HEK293 (cell line): ENCODE results near the gene ATP6V1A.

Experiments
- CTCF ChIA-PET: fragments of 350-600 bp; formaldehyde crosslinking; extraction: SDS; loops from one replicate; lab custom pipeline; 2021; ENCODE audit warnings: antibody characterized with exemption; lab: Yijun Ruan, JAX
- POLR2A ChIA-PET: fragments of 300-600 bp; formaldehyde crosslinking; extraction: SDS; loops from one replicate; lab custom pipeline; 2020; ENCODE audit warnings: antibody characterized with exemption, inconsistent platforms; lab: Yijun Ruan, JAX
- H3K27ac ChIP-seq: fragments of 200-500 bp; sonication (Bioruptor generic); 2 replicates; pipeline ENCODE4 v1.5.1; 2014; ENCODE audit warnings: low read depth, low read length, control low read depth, inconsistent platforms; ENCODE audit errors: extremely low read depth
- H3K36me3 ChIP-seq, 2 experiments: fragments of 200-500 bp in 1 of 2; sonication (Bioruptor generic) in 1 of 2; 1 replicate in 1 of 2; 2 replicates in 1 of 2; pipeline ENCODE4 v1.5.1; 2014 to 2017; ENCODE audit warnings: inconsistent platforms in 2 of 2, low read length in 2 of 2; ENCODE audit not compliant: control insufficient read depth in 2 of 2, insufficient read depth in 1 of 2
- H3K4me1 ChIP-seq: fragments of 200-500 bp; sonication (Bioruptor generic); 2 replicates; pipeline ENCODE4 v1.5.1; 2014; ENCODE audit warnings: mild to moderate bottlenecking, low read length, inconsistent platforms; ENCODE audit not compliant: control insufficient read depth, insufficient read depth
- H3K4me3 ChIP-seq: 2 replicates; pipeline ENCODE4 v1.5.1; 2011; ENCODE audit warnings: low read depth, mild to moderate bottlenecking, control low read depth, low read length, moderate library complexity
- H3K9me3 ChIP-seq: fragments of 200-500 bp; sonication (Bioruptor generic); 2 replicates; pipeline ENCODE4 v1.5.1; 2014; ENCODE audit warnings: low read depth, low read length, inconsistent platforms; ENCODE audit not compliant: control insufficient read depth, insufficient read depth
- GLI2 ChIP-seq: fragments of 450-650 bp; formaldehyde crosslinking; IDR thresholded peaks from 2 replicates; pipeline ENCODE4; 2017; ENCODE audit warnings: missing biosample characterization, missing genetic modification characterization, low read depth, borderline replicate concordance
- IKZF3 ChIP-seq: fragments of 450-650 bp; IDR thresholded peaks from 2 replicates; pipeline ENCODE4 v1.5.0; 2018; ENCODE audit warnings: missing biosample characterization, mild to moderate bottlenecking, missing genetic modification characterization, moderate library complexity
- MYNN ChIP-seq: fragments of 450-650 bp; formaldehyde crosslinking; IDR thresholded peaks from 2 replicates; pipeline ENCODE4 v1.5.1; 2016; ENCODE audit warnings: missing biosample characterization, missing genetic modification characterization, borderline replicate concordance
- MZF1 ChIP-seq: fragments of 450-650 bp; formaldehyde crosslinking; IDR thresholded peaks from 2 replicates; pipeline ENCODE4 v1.5.1; 2017; ENCODE audit warnings: missing biosample characterization, missing genetic modification characterization, borderline replicate concordance
- SP2 ChIP-seq: fragments of 450-650 bp; formaldehyde crosslinking; IDR thresholded peaks from 2 replicates; pipeline ENCODE4 v1.5.1; 2016; ENCODE audit warnings: missing biosample characterization, missing genetic modification characterization
- SP3 ChIP-seq: fragments of 450-650 bp; formaldehyde crosslinking; IDR thresholded peaks from 2 replicates; pipeline ENCODE4 v1.5.1; 2016; ENCODE audit warnings: missing biosample characterization, missing genetic modification characterization
- SP7 ChIP-seq: fragments of 450-650 bp; formaldehyde crosslinking; IDR thresholded peaks from 2 replicates; pipeline ENCODE4 v1.5.1; 2016; ENCODE audit warnings: missing biosample characterization, missing genetic modification characterization
- YY1 ChIP-seq: fragments of 450-650 bp; formaldehyde crosslinking; IDR thresholded peaks from 2 replicates; pipeline ENCODE4 v1.5.1; 2018; ENCODE audit warnings: missing biosample characterization, missing genetic modification characterization
- ZBTB48 ChIP-seq: fragments of 450-650 bp; formaldehyde crosslinking; IDR thresholded peaks from 2 replicates; pipeline ENCODE4 v1.5.1; 2016; ENCODE audit warnings: missing biosample characterization, missing genetic modification characterization
- ZEB2 ChIP-seq: fragments of 450-650 bp; formaldehyde crosslinking; IDR thresholded peaks from 2 replicates; pipeline ENCODE4 v1.5.1; 2016; ENCODE audit warnings: missing biosample characterization, missing genetic modification characterization
- ZFP37 ChIP-seq: fragments of 450-650 bp; formaldehyde crosslinking; IDR thresholded peaks from 2 replicates; pipeline ENCODE4 v1.5.1; 2016; ENCODE audit warnings: missing biosample characterization, missing genetic modification characterization
- ZNF146 ChIP-seq: fragments of 450-650 bp; formaldehyde crosslinking; IDR thresholded peaks from 2 replicates; pipeline ENCODE4 v1.5.1; 2016; ENCODE audit warnings: missing biosample characterization, missing genetic modification characterization
- ZNF24 ChIP-seq: fragments of 450-650 bp; formaldehyde crosslinking; IDR thresholded peaks from 2 replicates; pipeline ENCODE4 v1.5.1; 2016; ENCODE audit warnings: missing biosample characterization, missing genetic modification characterization
- ZNF324 ChIP-seq: fragments of 450-650 bp; formaldehyde crosslinking; IDR thresholded peaks from 2 replicates; pipeline ENCODE4 v1.5.1; 2016; ENCODE audit warnings: missing biosample characterization, missing genetic modification characterization
- ZNF335 ChIP-seq: fragments of 450-650 bp; formaldehyde crosslinking; conservative IDR thresholded peaks from 2 replicates; pipeline ENCODE4 v1.5.1; 2016; ENCODE audit warnings: missing biosample characterization, missing genetic modification characterization
- ZNF341 ChIP-seq: fragments of 450-650 bp; formaldehyde crosslinking; IDR thresholded peaks from 2 replicates; pipeline ENCODE4; 2016; ENCODE audit warnings: low read depth, missing biosample characterization, missing genetic modification characterization
- ZNF366 ChIP-seq: fragments of 450-650 bp; formaldehyde crosslinking; conservative IDR thresholded peaks from 2 replicates; pipeline ENCODE4 v1.5.1; 2016; ENCODE audit warnings: missing biosample characterization, missing genetic modification characterization
- ZNF391 ChIP-seq: fragments of 450-650 bp; formaldehyde crosslinking; IDR thresholded peaks from 2 replicates; pipeline ENCODE4 v1.5.1; 2016; ENCODE audit warnings: low read depth, missing biosample characterization, missing genetic modification characterization, borderline replicate concordance
- ZNF394 ChIP-seq: fragments of 450-650 bp; formaldehyde crosslinking; IDR thresholded peaks from 2 replicates; pipeline ENCODE4 v1.5.1; 2016; ENCODE audit warnings: missing biosample characterization, missing genetic modification characterization, mild to moderate bottlenecking, moderate library complexity, borderline replicate concordance
- ZNF398 ChIP-seq: fragments of 450-650 bp; formaldehyde crosslinking; IDR thresholded peaks from 2 replicates; pipeline ENCODE4 v1.5.1; 2017; ENCODE audit warnings: missing biosample characterization, missing genetic modification characterization
- ZNF561 ChIP-seq: fragments of 450-650 bp; IDR thresholded peaks from 2 replicates; pipeline ENCODE4 v1.5.1; 2018; ENCODE audit warnings: missing biosample characterization, missing genetic modification characterization, borderline replicate concordance
- ZNF629 ChIP-seq: fragments of 450-650 bp; formaldehyde crosslinking; IDR thresholded peaks from 2 replicates; pipeline ENCODE4 v1.5.1; 2017; ENCODE audit warnings: missing biosample characterization, missing genetic modification characterization
- ZNF660 ChIP-seq: fragments of 450-650 bp; IDR thresholded peaks from 2 replicates; pipeline ENCODE4 v1.5.1; 2018; ENCODE audit warnings: missing biosample characterization, mild to moderate bottlenecking, missing genetic modification characterization
- TF ChIP-seq, protein P1 (sequence below): fragments of 450-650 bp; formaldehyde crosslinking; IDR thresholded peaks from 2 replicates; pipeline ENCODE4 v1.5.1; 2016; ENCODE audit warnings: missing biosample characterization, missing genetic modification characterization
- TF ChIP-seq, protein P2 (sequence below): fragments of 450-650 bp; formaldehyde crosslinking; IDR thresholded peaks from 2 replicates; pipeline ENCODE4 v1.5.1; 2016; ENCODE audit warnings: missing biosample characterization, missing genetic modification characterization, low read depth
- TF ChIP-seq, protein P3 (sequence below): fragments of 450-650 bp; formaldehyde crosslinking; IDR thresholded peaks from 2 replicates; pipeline ENCODE4 v1.5.1; 2016; ENCODE audit warnings: missing biosample characterization, missing genetic modification characterization
- TF ChIP-seq, protein P4 (sequence below): fragments of 450-650 bp; formaldehyde crosslinking; IDR thresholded peaks from 2 replicates; pipeline ENCODE4 v1.5.1; 2016; ENCODE audit warnings: missing biosample characterization, missing genetic modification characterization

Gene ATP6V1A

GRCh38 chr3:113746548-113747282, at the start of gene ATP6V1A:
Gene ATP6V1A, plus strand, starts transcription at chr3:113747035. Its CDS starts 31,719 bp downstream, at chr3:113778754.
- no peaks in the 10 kb centered on the region for H3K9me3 ChIP-seq
- ChIA-PET CTCF (interaction anchor here (0.7 to 2.0 kb wide), 3 partner anchors 9 to 123 kb away, joined by 3 to 15 read pairs (median 4); no protein-coding TSS in a partner anchor), POLR2A (interaction anchor here (0.6 to 1.2 kb wide), 3 partner anchors 18 to 790 kb away, joined by 4 to 5 read pairs (median 5); no protein-coding TSS in a partner anchor)
- H3K27ac ChIP-seq = peak within 1 kb of the TSS; percentile 92
- no peaks in the 10 kb centered on the region for H3K36me3 ChIP-seq
- peak within 1 kb of the TSS; percentile 86 for H3K4me3 ChIP-seq
- H3K4me1 ChIP-seq = no peaks in the 10 kb centered on the region
- TF ChIP-seq SP3 = 0 out of 2 replicates have a peak, but pooled peaks have one; percentile 34
- peak; percentile 49; the same call in 1 of the 2 replicates for TF ChIP-seq ZNF398
- TF ChIP-seq ZEB2 (tag by site-specific recombination) = peak; percentile 11; the same call in 1 of the 2 replicates
- TF ChIP-seq, protein P1, sequence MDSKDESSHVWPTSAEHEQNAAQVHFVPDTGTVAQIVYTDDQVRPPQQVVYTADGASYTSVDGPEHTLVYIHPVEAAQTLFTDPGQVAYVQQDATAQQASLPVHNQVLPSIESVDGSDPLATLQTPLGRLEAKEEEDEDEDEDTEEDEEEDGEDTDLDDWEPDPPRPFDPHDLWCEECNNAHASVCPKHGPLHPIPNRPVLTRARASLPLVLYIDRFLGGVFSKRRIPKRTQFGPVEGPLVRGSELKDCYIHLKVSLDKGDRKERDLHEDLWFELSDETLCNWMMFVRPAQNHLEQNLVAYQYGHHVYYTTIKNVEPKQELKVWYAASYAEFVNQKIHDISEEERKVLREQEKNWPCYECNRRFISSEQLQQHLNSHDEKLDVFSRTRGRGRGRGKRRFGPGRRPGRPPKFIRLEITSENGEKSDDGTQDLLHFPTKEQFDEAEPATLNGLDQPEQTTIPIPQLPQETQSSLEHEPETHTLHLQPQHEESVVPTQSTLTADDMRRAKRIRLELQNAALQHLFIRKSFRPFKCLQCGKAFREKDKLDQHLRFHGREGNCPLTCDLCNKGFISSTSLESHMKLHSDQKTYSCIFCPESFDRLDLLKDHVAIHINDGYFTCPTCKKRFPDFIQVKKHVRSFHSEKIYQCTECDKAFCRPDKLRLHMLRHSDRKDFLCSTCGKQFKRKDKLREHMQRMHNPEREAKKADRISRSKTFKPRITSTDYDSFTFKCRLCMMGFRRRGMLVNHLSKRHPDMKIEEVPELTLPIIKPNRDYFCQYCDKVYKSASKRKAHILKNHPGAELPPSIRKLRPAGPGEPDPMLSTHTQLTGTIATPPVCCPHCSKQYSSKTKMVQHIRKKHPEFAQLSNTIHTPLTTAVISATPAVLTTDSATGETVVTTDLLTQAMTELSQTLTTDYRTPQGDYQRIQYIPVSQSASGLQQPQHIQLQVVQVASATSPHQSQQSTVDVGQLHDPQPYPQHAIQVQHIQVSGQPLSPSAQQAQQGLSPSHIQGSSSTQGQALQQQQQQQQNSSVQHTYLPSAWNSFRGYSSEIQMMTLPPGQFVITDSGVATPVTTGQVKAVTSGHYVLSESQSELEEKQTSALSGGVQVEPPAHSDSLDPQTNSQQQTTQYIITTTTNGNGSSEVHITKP (tag by site-specific recombination) = peak; percentile 99
- peak; percentile 40; the same call in 1 of the 2 replicates for TF ChIP-seq ZNF24 (tag by site-specific recombination)
- 0 out of 2 replicates have a peak, but pooled peaks have one; percentile 48 for TF ChIP-seq ZBTB48 (tag by site-specific recombination)
- peak; percentile 2; the same call in 1 of the 2 replicates for TF ChIP-seq SP7
- TF ChIP-seq ZNF335 (tag by site-specific recombination) = peak; percentile 90
- peak; percentile 26 for TF ChIP-seq ZNF366 (tag by site-specific recombination)
- peak; percentile 94 for TF ChIP-seq IKZF3 (tag by site-specific recombination)
- TF ChIP-seq, protein P2, sequence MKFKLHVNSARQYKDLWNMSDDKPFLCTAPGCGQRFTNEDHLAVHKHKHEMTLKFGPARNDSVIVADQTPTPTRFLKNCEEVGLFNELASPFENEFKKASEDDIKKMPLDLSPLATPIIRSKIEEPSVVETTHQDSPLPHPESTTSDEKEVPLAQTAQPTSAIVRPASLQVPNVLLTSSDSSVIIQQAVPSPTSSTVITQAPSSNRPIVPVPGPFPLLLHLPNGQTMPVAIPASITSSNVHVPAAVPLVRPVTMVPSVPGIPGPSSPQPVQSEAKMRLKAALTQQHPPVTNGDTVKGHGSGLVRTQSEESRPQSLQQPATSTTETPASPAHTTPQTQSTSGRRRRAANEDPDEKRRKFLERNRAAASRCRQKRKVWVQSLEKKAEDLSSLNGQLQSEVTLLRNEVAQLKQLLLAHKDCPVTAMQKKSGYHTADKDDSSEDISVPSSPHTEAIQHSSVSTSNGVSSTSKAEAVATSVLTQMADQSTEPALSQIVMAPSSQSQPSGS (tag by site-specific recombination) = 0 out of 2 replicates have a peak, but pooled peaks have one; percentile 18
- peak; percentile 33; the same call in 1 of the 2 replicates for TF ChIP-seq ZNF324 (tag by site-specific recombination)
- no peak for TF ChIP-seq ZNF561 (tag by site-specific recombination)
- TF ChIP-seq SP2 = peak; percentile 64
- TF ChIP-seq, protein P3, sequence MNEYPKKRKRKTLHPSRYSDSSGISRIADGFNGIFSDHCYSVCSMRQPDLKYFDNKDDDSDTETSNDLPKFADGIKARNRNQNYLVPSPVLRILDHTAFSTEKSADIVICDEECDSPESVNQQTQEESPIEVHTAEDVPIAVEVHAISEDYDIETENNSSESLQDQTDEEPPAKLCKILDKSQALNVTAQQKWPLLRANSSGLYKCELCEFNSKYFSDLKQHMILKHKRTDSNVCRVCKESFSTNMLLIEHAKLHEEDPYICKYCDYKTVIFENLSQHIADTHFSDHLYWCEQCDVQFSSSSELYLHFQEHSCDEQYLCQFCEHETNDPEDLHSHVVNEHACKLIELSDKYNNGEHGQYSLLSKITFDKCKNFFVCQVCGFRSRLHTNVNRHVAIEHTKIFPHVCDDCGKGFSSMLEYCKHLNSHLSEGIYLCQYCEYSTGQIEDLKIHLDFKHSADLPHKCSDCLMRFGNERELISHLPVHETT = 0 out of 2 replicates have a peak, but pooled peaks have one; percentile 15
- TF ChIP-seq, protein P4, sequence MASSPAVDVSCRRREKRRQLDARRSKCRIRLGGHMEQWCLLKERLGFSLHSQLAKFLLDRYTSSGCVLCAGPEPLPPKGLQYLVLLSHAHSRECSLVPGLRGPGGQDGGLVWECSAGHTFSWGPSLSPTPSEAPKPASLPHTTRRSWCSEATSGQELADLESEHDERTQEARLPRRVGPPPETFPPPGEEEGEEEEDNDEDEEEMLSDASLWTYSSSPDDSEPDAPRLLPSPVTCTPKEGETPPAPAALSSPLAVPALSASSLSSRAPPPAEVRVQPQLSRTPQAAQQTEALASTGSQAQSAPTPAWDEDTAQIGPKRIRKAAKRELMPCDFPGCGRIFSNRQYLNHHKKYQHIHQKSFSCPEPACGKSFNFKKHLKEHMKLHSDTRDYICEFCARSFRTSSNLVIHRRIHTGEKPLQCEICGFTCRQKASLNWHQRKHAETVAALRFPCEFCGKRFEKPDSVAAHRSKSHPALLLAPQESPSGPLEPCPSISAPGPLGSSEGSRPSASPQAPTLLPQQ (tag by site-specific recombination) = no peak
- peak; percentile 21; the same call in 1 of the 2 replicates for TF ChIP-seq ZNF660 (tag by site-specific recombination)
- TF ChIP-seq MYNN (tag by site-specific recombination) = no peak
- TF ChIP-seq ZNF394 (tag by site-specific recombination) = no peak
- TF ChIP-seq ZNF146 (tag by site-specific recombination) = no peak
- no peak; the same call in 1 of the 2 replicates for TF ChIP-seq YY1 (tag by site-specific recombination)
- peak; percentile 69 for TF ChIP-seq ZNF341
- peak; percentile 48 for TF ChIP-seq ZNF629 (tag by site-specific recombination)
- 0 out of 2 replicates have a peak, but pooled peaks have one; percentile 33 for TF ChIP-seq ZFP37 (tag by site-specific recombination)
- peak; percentile 84 for TF ChIP-seq MZF1
- TF ChIP-seq ZNF391 (tag by site-specific recombination) = 0 out of 2 replicates have a peak, but pooled peaks have one; percentile 43
- no peak for TF ChIP-seq GLI2
